IMR-90 (cell line): ENCODE results near the gene SLC39A11. TPM values are rescaled to one million over a fixed set of nuclear protein-coding genes. Genes with fewer than 3 reads are reported as not detected.
A peak's percentile ranks its signal among the peaks of the same experiment; 100 is the strongest.

ENCODE experiments used
- ATAC-seq: fragments of 200-7000 bp; cut with Tn5 transposase; 2 replicates; pipeline ENCODE4 v1.9.1; 2020; ENCODE audit warnings: low read depth, mild to moderate bottlenecking, moderate library complexity
- BruUV-seq: library from RNA; stranded (reverse); fragments of 400-500 nt; replicated peaks from 2 replicates; lab custom pipeline; 2021; lab: Mats Ljungman, UMichigan
- CTCF ChIA-PET: fragments of 300-600 bp; formaldehyde crosslinking; extraction: SDS; loops from one replicate; lab custom pipeline; 2021; ENCODE audit warnings: antibody characterized with exemption; lab: Yijun Ruan, JAX
- POLR2A ChIA-PET: fragments of 300-600 bp; sonication (Branson Sonifier 250); formaldehyde crosslinking; loops from one replicate; lab custom pipeline; 2022; ENCODE audit warnings: antibody characterized with exemption; ENCODE audit not compliant: unreplicated experiment; lab: Charles Lee
- DNase-seq: peaks from one replicate; pipeline ENCODE4 v3.0.0; 2013
- H2AFZ ChIP-seq: replicated peaks from 2 replicates; pipeline ENCODE3; 2013; ENCODE audit warnings: low read length, mild to moderate bottlenecking; ENCODE audit not compliant: poor library complexity
- H2AK5ac ChIP-seq: 2 replicates; pipeline ENCODE4 v1.6.1; 2013; ENCODE audit warnings: low read depth, low read length, inconsistent platforms
- H2AK9ac ChIP-seq: replicated peaks from 2 replicates; pipeline ENCODE3; 2013; ENCODE audit warnings: mild to moderate bottlenecking, low read depth, low read length, moderate library complexity; ENCODE audit not compliant: poor library complexity
- H2BK120ac ChIP-seq: 2 replicates; pipeline ENCODE4 v1.6.1; 2013; ENCODE audit warnings: low read depth, low read length, inconsistent platforms
- H2BK15ac ChIP-seq: 3 replicates; pipeline ENCODE4 v1.6.1; 2013; ENCODE audit warnings: low read depth, low read length, inconsistent platforms
- H2BK20ac ChIP-seq: 2 replicates; pipeline ENCODE4 v1.6.1; 2013; ENCODE audit warnings: low read depth, mild to moderate bottlenecking, inconsistent platforms, low read length, moderate library complexity
- H2BK5ac ChIP-seq: 2 replicates; pipeline ENCODE4 v1.6.1; 2013; ENCODE audit warnings: mild to moderate bottlenecking, low read depth, low read length, inconsistent platforms; ENCODE audit not compliant: poor library complexity, severe bottlenecking
- H3K14ac ChIP-seq: replicated peaks from 2 replicates; pipeline ENCODE4 v1.6.1; 2013; ENCODE audit warnings: low read depth, low read length, inconsistent platforms
- H3K18ac ChIP-seq: 2 replicates; pipeline ENCODE4 v1.6.1; 2013; ENCODE audit warnings: low read depth, low read length, control low read depth
- H3K23ac ChIP-seq: 2 replicates; pipeline ENCODE4 v1.6.1; 2013; ENCODE audit warnings: low read depth, low read length, inconsistent platforms
- H3K27ac ChIP-seq: 2 replicates; pipeline ENCODE4 v1.5.1; 2013; ENCODE audit warnings: mild to moderate bottlenecking, control low read depth, low read length; ENCODE audit not compliant: insufficient read depth
- H3K27me3 ChIP-seq: 2 replicates; pipeline ENCODE4 v1.6.1; 2013; ENCODE audit warnings: low read length; ENCODE audit not compliant: control insufficient read depth, insufficient read depth
- H3K36me3 ChIP-seq: 2 replicates; pipeline ENCODE4 v1.6.1; 2013; ENCODE audit warnings: low read length, mixed read lengths; ENCODE audit not compliant: control insufficient read depth, insufficient read depth
- H3K4ac ChIP-seq: 2 replicates; pipeline ENCODE4 v1.6.1; 2013; ENCODE audit warnings: low read depth, low read length, inconsistent platforms
- H3K4me1 ChIP-seq: 2 replicates; pipeline ENCODE4 v1.6.1; 2013; ENCODE audit warnings: low read length, mixed read lengths; ENCODE audit not compliant: control insufficient read depth, insufficient read depth
- H3K4me2 ChIP-seq: 2 replicates; pipeline ENCODE4 v1.6.1; 2013; ENCODE audit warnings: low read depth, mild to moderate bottlenecking, control low read depth, low read length, moderate library complexity
- H3K4me3 ChIP-seq: 2 replicates; pipeline ENCODE4 v1.5.1; 2013; ENCODE audit warnings: low read depth, mild to moderate bottlenecking, control low read depth, low read length, moderate library complexity; ENCODE audit not compliant: insufficient read depth
- H3K56ac ChIP-seq: 2 replicates; pipeline ENCODE4 v1.6.1; 2013; ENCODE audit warnings: low read length, inconsistent platforms; ENCODE audit not compliant: insufficient read depth; ENCODE audit errors: extremely low read depth
- H3K79me1 ChIP-seq, 2 experiments: 2 replicates each; pipeline ENCODE4 v1.6.1; 2013; ENCODE audit warnings: low read length in 2 of 2, inconsistent platforms in 1 of 2, low read depth in 1 of 2
- H3K9ac ChIP-seq: 2 replicates; pipeline ENCODE4 v1.6.1; 2013; ENCODE audit warnings: low read depth, low read length, control low read depth
- H3K9me1 ChIP-seq: 2 replicates; pipeline ENCODE4 v1.6.1; 2013; ENCODE audit warnings: low read length, inconsistent platforms; ENCODE audit not compliant: insufficient read depth
- H3K9me3 ChIP-seq: 2 replicates; pipeline ENCODE4 v1.6.1; 2013; ENCODE audit warnings: low read length; ENCODE audit not compliant: control insufficient read depth, insufficient read depth
- H4K20me1 ChIP-seq: 2 replicates; pipeline ENCODE4 v1.6.1; 2013; ENCODE audit warnings: low read length, inconsistent platforms; ENCODE audit not compliant: insufficient read depth
- H4K5ac ChIP-seq: 2 replicates; pipeline ENCODE4 v1.6.1; 2013; ENCODE audit warnings: mild to moderate bottlenecking, low read depth, low read length, control low read depth
- H4K8ac ChIP-seq, 2 experiments: 2 replicates each; pipeline ENCODE4 v1.6.1; 2013; ENCODE audit warnings: low read depth in 2 of 2, low read length in 2 of 2, control low read depth in 1 of 2, inconsistent platforms in 1 of 2
- H4K91ac ChIP-seq: 2 replicates; pipeline ENCODE4 v1.6.1; 2013; ENCODE audit warnings: low read depth, low read length, inconsistent platforms; ENCODE audit not compliant: insufficient read depth
- BHLHE40 ChIP-seq: fragments of 150-350 bp; IDR thresholded peaks from 2 replicates; pipeline ENCODE4 v1.6.1; 2016; ENCODE audit warnings: mild to moderate bottlenecking, low read depth, low read length
- CEBPB ChIP-seq: IDR thresholded peaks from 2 replicates; pipeline ENCODE4 v1.6.1; 2012; ENCODE audit warnings: low read depth, low read length, improper control_type of control experiment
- CHD1 ChIP-seq: IDR thresholded peaks from 2 replicates; pipeline ENCODE4 v1.6.1; 2012; ENCODE audit warnings: low read depth, low read length, improper control_type of control experiment
- FOS ChIP-seq: fragments of 150-350 bp; IDR thresholded peaks from 2 replicates; pipeline ENCODE4 v1.6.1; 2016; ENCODE audit warnings: low read depth, low read length
- MAZ ChIP-seq: IDR thresholded peaks from 2 replicates; pipeline ENCODE4 v1.6.1; 2012; ENCODE audit warnings: low read depth, mild to moderate bottlenecking, low read length, improper control_type of control experiment, moderate library complexity, borderline replicate concordance
- RAD21 ChIP-seq: IDR thresholded peaks from 2 replicates; pipeline ENCODE4 v1.6.1; 2012; ENCODE audit warnings: low read length, improper control_type of control experiment
- WGBS, 2 experiments: methylation state at CpG; one replicate each; pipeline versions ENCODE4 v1.1.5 to v1.1.7; 2013; ENCODE audit warnings: missing lambda C conversion rate in 2 of 2; ENCODE audit not compliant: insufficient read length in 1 of 2; ENCODE audit errors: extremely low coverage in 2 of 2; 5-methylcytosine and 5-hydroxymethylcytosine counted together
- dilution Hi-C: fragments of 300-500 bp; cut with HindIII; formaldehyde crosslinking; loops from one replicate; pipeline ENCODE4 v1.14.3; 2018; ENCODE audit warnings: low sequenced_read_pairs; ENCODE audit not compliant: unreplicated experiment
- in situ Hi-C: fragments of 300-500 bp; cut with MboI; formaldehyde crosslinking; loops from 3 replicates; pipeline ENCODE4 v1.14.3; 2019; ENCODE audit warnings: low sequenced_read_pairs, inconsistent platforms, mixed read lengths
- intact Hi-C: fragments of 100-400 bp; cut with micrococcal nuclease; formaldehyde crosslinking; loops from 2 replicates; pipeline ENCODE4 v1.10.0; 2022
- polyA plus RNA-seq, 3 experiments: library from polyadenylated mRNA; depleted of rRNA; stranded (reverse); fragments of >200 nt; gene quantifications; 2 replicates each; pipeline ENCODE4 v1.2.3, GENCODE V29; 2012; ENCODE audit warnings: low replicate concordance in 1 of 3
- total RNA-seq: library from RNA; depleted of rRNA; stranded (reverse); fragments of >200 nt; gene quantifications from 2 replicates; pipeline ENCODE4 v1.2.3, GENCODE V29; 2012
- TF ChIP-seq, protein P1 (sequence below): conservative IDR thresholded peaks from 2 replicates; pipeline ENCODE4 v1.5.1; 2012; ENCODE audit warnings: mild to moderate bottlenecking, low read depth, low read length, improper control_type of control experiment
- TF ChIP-seq, protein P2 (sequence below): fragments of 150-350 bp; IDR thresholded peaks from 2 replicates; pipeline ENCODE4 v1.6.1; 2016; ENCODE audit warnings: low read depth, mild to moderate bottlenecking, low read length, moderate library complexity, borderline replicate concordance

SLC39A11 gene
- total and polyA plus RNA-seq, 2 of the 4 experiments (the other 2 are of a cell fraction) = 8.8 to 14.3 TPM

DNA sequence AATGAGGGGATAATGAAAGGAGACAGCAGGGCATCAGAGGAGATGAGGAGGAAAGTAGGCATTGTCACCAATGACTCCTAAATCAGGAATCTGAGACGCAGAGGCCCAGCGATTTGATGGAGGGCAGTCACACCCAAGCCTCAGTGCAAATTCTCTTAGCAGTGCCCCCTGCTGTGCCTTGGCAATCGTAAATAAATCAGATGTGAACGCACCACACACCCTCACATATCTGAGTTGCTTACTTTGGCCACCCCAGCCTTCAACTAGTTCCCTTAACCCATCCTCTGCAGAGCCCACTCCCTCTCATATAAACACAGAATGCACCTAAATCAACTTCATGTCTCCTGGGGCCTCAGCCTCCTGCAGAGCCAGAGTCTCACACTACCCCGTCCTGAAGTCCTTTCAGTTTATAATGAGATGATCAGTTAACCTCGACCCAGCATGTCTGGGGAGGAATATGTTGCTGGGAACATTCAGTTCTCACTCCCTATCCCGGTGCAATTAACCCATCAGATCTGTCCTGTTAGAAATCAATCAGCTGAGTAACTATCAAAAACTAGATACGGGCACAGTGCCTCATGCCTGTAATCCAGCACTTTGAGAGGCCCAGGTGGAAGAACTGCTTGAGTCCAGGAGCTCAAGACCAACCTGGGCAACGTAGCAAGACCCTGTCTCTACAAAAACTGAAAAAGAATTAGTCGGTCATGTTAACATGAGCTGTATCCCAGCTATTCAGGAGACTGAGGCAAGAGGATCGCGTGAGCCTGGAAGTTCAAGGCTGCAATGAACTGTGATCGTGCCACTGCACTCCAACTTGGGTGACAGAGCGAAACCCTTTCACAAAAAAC is 78.4 kb downstream of the SLC39A11 start:
- ChIA-PET POLR2A (no interaction called here), CTCF (interaction anchor here (0.6 to 0.9 kb wide), 5 partner anchors 24 to 214 kb away, joined by 3 to 5 read pairs (median 3); no protein-coding TSS in a partner anchor)
- Histone ChIP-seq H3K9me1 (peaks cover 18% of the 10 kb centered on the region), H4K8ac (peak overlapping the region in 1 of 2 experiments; percentile 40; a peak in 1 of 4 replicates), H2AK9ac (peak overlapping the region; percentile 5), H3K4me2 (peak overlapping the region; percentile 3; the same call in 1 of the 2 replicates), H3K27me3 (no peaks in the 10 kb centered on the region), H3K4me3 (no peak overlapping the region), H3K14ac (peak overlapping the region; percentile 42; the same call in 1 of the 2 replicates), H3K56ac (no peak overlapping the region), H2BK15ac (no peak overlapping the region; the same call in none of the 3 replicates), H3K9me3 (peaks cover 2% of the 10 kb centered on the region; the same call in 1 of the 2 replicates), H3K4ac (peak overlapping the region; percentile 29; the same call in 1 of the 2 replicates), H2AK5ac (peak overlapping the region; percentile 70; the same call in 1 of the 2 replicates), H4K91ac (peak overlapping the region; percentile 24), H3K9ac (no peak overlapping the region), H2BK20ac (peak overlapping the region; percentile 42), H4K5ac (no peak overlapping the region), H3K79me1 (peaks cover 11% of the 10 kb centered on the region in 2 experiments), H2BK120ac (peak overlapping the region; percentile 40; the same call in 1 of the 2 replicates), H3K27ac (no peak overlapping the region), H2BK5ac (no peak overlapping the region), H3K23ac (peak overlapping the region; percentile 3; the same call in 1 of the 2 replicates), H3K36me3 (no peaks in the 10 kb centered on the region), H2AFZ (peak overlapping the region; percentile 53), H3K18ac (no peak overlapping the region), H3K4me1 (peaks cover 13% of the 10 kb centered on the region), H4K20me1 (no peaks in the 10 kb centered on the region; the same call in 1 of the 2 replicates)
- no TSS peak for BruUV-seq
- 44% methylated on average over 2 of the region's 14 CpGs; no CpG with 5 or more reads in 1 of the 2 experiments for WGBS, 2 experiments
- peak; percentile 24 for DNase-seq
- dilution Hi-C loops = no loop called here
- intact Hi-C loops = no loop called here
- ATAC-seq = no peak; the same call in 1 of the 2 replicates
- in situ Hi-C loops = no loop called here
- no peak for TF ChIP-seq RAD21
- no peak for TF ChIP-seq BHLHE40
- TF ChIP-seq MAZ = no peak
- TF ChIP-seq, protein P1, sequence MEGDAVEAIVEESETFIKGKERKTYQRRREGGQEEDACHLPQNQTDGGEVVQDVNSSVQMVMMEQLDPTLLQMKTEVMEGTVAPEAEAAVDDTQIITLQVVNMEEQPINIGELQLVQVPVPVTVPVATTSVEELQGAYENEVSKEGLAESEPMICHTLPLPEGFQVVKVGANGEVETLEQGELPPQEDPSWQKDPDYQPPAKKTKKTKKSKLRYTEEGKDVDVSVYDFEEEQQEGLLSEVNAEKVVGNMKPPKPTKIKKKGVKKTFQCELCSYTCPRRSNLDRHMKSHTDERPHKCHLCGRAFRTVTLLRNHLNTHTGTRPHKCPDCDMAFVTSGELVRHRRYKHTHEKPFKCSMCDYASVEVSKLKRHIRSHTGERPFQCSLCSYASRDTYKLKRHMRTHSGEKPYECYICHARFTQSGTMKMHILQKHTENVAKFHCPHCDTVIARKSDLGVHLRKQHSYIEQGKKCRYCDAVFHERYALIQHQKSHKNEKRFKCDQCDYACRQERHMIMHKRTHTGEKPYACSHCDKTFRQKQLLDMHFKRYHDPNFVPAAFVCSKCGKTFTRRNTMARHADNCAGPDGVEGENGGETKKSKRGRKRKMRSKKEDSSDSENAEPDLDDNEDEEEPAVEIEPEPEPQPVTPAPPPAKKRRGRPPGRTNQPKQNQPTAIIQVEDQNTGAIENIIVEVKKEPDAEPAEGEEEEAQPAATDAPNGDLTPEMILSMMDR = 0 out of 2 replicates have a peak, but pooled peaks have one; percentile 5
- TF ChIP-seq FOS = no peak
- no peak for TF ChIP-seq CHD1
- no peak for TF ChIP-seq CEBPB
- TF ChIP-seq, protein P2, sequence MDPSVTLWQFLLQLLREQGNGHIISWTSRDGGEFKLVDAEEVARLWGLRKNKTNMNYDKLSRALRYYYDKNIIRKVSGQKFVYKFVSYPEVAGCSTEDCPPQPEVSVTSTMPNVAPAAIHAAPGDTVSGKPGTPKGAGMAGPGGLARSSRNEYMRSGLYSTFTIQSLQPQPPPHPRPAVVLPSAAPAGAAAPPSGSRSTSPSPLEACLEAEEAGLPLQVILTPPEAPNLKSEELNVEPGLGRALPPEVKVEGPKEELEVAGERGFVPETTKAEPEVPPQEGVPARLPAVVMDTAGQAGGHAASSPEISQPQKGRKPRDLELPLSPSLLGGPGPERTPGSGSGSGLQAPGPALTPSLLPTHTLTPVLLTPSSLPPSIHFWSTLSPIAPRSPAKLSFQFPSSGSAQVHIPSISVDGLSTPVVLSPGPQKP = no peak
